Colonic mucosa (tissue), 4 donors: ENCODE results near the gene UAP1. TPM values are rescaled to one million over a fixed set of nuclear protein-coding genes. Genes with fewer than 3 reads are reported as not detected.

Experiments used
- DNase-seq: peaks from one replicate; pipeline ENCODE4 v3.0.0-alpha.2; 2020
- H3K27ac ChIP-seq: fragments of 200-600 bp; one replicate; pipeline ENCODE4 v1.8.0; 2021
- H3K27me3 ChIP-seq: fragments of 200-600 bp; one replicate; pipeline ENCODE4 v1.8.0; 2021
- H3K36me3 ChIP-seq: fragments of 200-600 bp; one replicate; pipeline ENCODE4 v1.8.0; 2021
- H3K4me1 ChIP-seq: fragments of 200-600 bp; one replicate; pipeline ENCODE4 v1.8.0; 2021; ENCODE audit warnings: mild to moderate bottlenecking
- H3K4me3 ChIP-seq: fragments of 200-600 bp; one replicate; pipeline ENCODE4 v1.8.0; 2021
- H3K9ac ChIP-seq, 2 donors: one replicate each; pipeline ENCODE4 v1.7.0; 2013; ENCODE audit warnings: control low read depth in 2 of 2, low read depth in 2 of 2, low read length in 2 of 2
- H3K9me3 ChIP-seq: fragments of 200-600 bp; one replicate; pipeline ENCODE4 v1.8.0; 2021
- CTCF ChIP-seq: fragments of 200-600 bp; IDR thresholded peaks from one replicate; pipeline ENCODE4 v1.8.0; 2022; ENCODE audit warnings: antibody characterized with exemption, mild to moderate bottlenecking
- intact Hi-C: fragments of 100-400 bp; cut with DNase I; formaldehyde crosslinking; loops from one replicate; pipeline ENCODE4 v1.14.1; 2022
- total RNA-seq, 2 donors: library from RNA; stranded (reverse); fragmentation: NEBNext Ultra II Directional in 1 of 2; extraction: Animal tissue kit (Norgen Biotek cat#: 25700) in 1 of 2; gene quantifications; one replicate each; pipeline ENCODE4 v1.2.1, GENCODE V29; 2021
- donor health status: healthy.
- donor health status: DM: no; HTN: no; CAD: no.
- donor health status: DM: no; HTN: no; CAD: no.

UAP1 gene
- total RNA-seq, 2 donors from 2014 or later = 79.5 to 144 TPM

GRCh38 chr1:162632698-162633080, 71.2 kb downstream of the UAP1 start:
- Histone ChIP-seq H3K27me3 (no peaks in the 10 kb centered on the region), H3K4me1 (no peaks in the 10 kb centered on the region), H3K36me3 (no peaks in the 10 kb centered on the region), H3K4me3 (peak overlapping the region; percentile 18), H3K9ac (peak overlapping the region; percentile 27 to 44), H3K27ac (peak overlapping the region; percentile 73), H3K9me3 (no peaks in the 10 kb centered on the region)
- intact Hi-C loops = loop anchor here (5.0 kb wide), 1 partner anchor 45 kb away; no protein-coding TSS in a partner anchor
- no peak for TF ChIP-seq CTCF
- no peak for DNase-seq

GRCh38 chr1:162633081-162633762, 71.7 kb downstream of the UAP1 start:
- H3K4me3 ChIP-seq = peak overlapping the region; percentile 18
- no peaks in the 10 kb centered on the region for H3K36me3 ChIP-seq
- H3K9me3 ChIP-seq = no peaks in the 10 kb centered on the region
- H3K4me1 ChIP-seq = no peaks in the 10 kb centered on the region
- H3K9ac ChIP-seq = peak overlapping the region; percentile 27 to 44
- peak overlapping the region; percentile 73 for H3K27ac ChIP-seq
- no peak for DNase-seq
- no peaks in the 10 kb centered on the region for H3K27me3 ChIP-seq
- TF ChIP-seq CTCF = no peak
- intact Hi-C loops = loop anchor here (5.0 kb wide), 1 partner anchor 44 kb away; no protein-coding TSS in a partner anchor

- no peak for DNase-seq
- H3K9ac ChIP-seq = no peak overlapping the region
- no peak overlapping the region for H3K4me3 ChIP-seq
- intact Hi-C loops = no loop called here
- no peak for TF ChIP-seq CTCF
- H3K4me1 ChIP-seq = no peaks in the 10 kb centered on the region
- no peaks in the 10 kb centered on the region for H3K9me3 ChIP-seq
- no peaks in the 10 kb centered on the region for H3K27me3 ChIP-seq
- no peaks in the 10 kb centered on the region for H3K36me3 ChIP-seq
- no peak overlapping the region for H3K27ac ChIP-seq
These were observed 73.9 kb downstream of the UAP1 start for GRCh38 chr1:162635418-162635817.

GRCh38 chr1:162639718-162640117, 78.2 kb downstream of the UAP1 start:
- Histone ChIP-seq H3K36me3 (no peaks in the 10 kb centered on the region), H3K4me3 (no peak overlapping the region)
- intact Hi-C loops = loop anchor here (1.0 kb wide), 1 partner anchor 10 kb away; no protein-coding TSS in a partner anchor

GRCh38 chr1:162641114-162641513, 79.6 kb downstream of the UAP1 start:
- Histone ChIP-seq H3K36me3 (no peaks in the 10 kb centered on the region), H3K9ac (no peak overlapping the region), H3K4me3 (no peak overlapping the region), H3K27ac (no peak overlapping the region), H3K9me3 (no peaks in the 10 kb centered on the region), H3K4me1 (no peaks in the 10 kb centered on the region), H3K27me3 (no peaks in the 10 kb centered on the region)
- intact Hi-C loops = no loop called here
- no peak for TF ChIP-seq CTCF
- DNase-seq = no peak

More at GRCh38 chr1:162639718-162640117, 78.2 kb downstream of the UAP1 start:
- no peak for DNase-seq
- Histone ChIP-seq H3K9me3 (no peaks in the 10 kb centered on the region), H3K9ac (no peak overlapping the region), H3K27ac (no peak overlapping the region), H3K27me3 (no peaks in the 10 kb centered on the region), H3K4me1 (no peaks in the 10 kb centered on the region)
- no peak for TF ChIP-seq CTCF
